Measurements from ENCODE around the gene SUV39H2.
"Not testable (repeated sequence)": the region's sequence is repeated elsewhere in the genome, so short reads cannot be mapped to it uniquely, and the experiment has no call there.

SUV39H2 gene

GRCh38 chr10:14859775-14860174, 18.9 kb upstream of the SUV39H2 start:
- Histone ChIP-seq H2BK120ac (ENCODE audit: low read depth, low read length) (no peak overlapping the region), H3K9ac (ENCODE audit: low read length) (peak overlapping the region; percentile 30), H3K4me1 (ENCODE audit: control insufficient read depth, insufficient read depth, low read depth, low read length) (no peaks in the 10 kb centered on the region), H3K4me3 (ENCODE audit: insufficient read depth in 1 of 2, low read depth in 1 of 2, low read length in 2 of 2) (no peak overlapping the region), H3K14ac (ENCODE audit: low read length in 2 of 2) (no peak overlapping the region), H2AK5ac (ENCODE audit: low read length, severe bottlenecking) (no peak overlapping the region), H4K8ac (ENCODE audit: low read length) (no peak overlapping the region), H3K27ac (ENCODE audit: low read length, poor library complexity, severe bottlenecking) (no peak overlapping the region), H3K9me3 (ENCODE audit: control insufficient read depth, low read length) (no peaks in the 10 kb centered on the region), H2BK12ac (ENCODE audit: low read length in 2 of 2) (no peak overlapping the region), H2BK15ac (ENCODE audit: low read depth, poor library complexity, severe bottlenecking) (no peak overlapping the region), H3K23ac (ENCODE audit: low read length in 2 of 2) (no peak overlapping the region), H3K36me3 (ENCODE audit: control insufficient read depth in 1 of 2, insufficient read depth in 2 of 2, low read depth in 1 of 2, low read length in 2 of 2) (peaks cover 18 to 70% of the 10 kb centered on the region in 2 experiments), H3K4ac (ENCODE audit: low read depth in 1 of 2, low read length in 2 of 2) (no peak overlapping the region), H3K27me3 (ENCODE audit: control insufficient read depth in 1 of 2, insufficient read depth in 1 of 2, low read length in 2 of 2) (no peaks in the 10 kb centered on the region), H3K4me2 (ENCODE audit: low read length, poor library complexity, severe bottlenecking) (no peak overlapping the region), H3K18ac (ENCODE audit: low read depth in 1 of 2, low read length in 2 of 2) (no peak overlapping the region), H2AFZ (ENCODE audit: low read depth, low read length) (no peak overlapping the region), H3K79me1 (replicated peaks; ENCODE audit: low read length, poor library complexity, severe bottlenecking) (peaks cover 9% of the 10 kb centered on the region), H4K91ac (ENCODE audit: low read length) (no peak overlapping the region), H2BK5ac (ENCODE audit: low read depth, low read length, poor library complexity, severe bottlenecking) (no peak overlapping the region)
- DNase-seq, result no peak

DNA sequence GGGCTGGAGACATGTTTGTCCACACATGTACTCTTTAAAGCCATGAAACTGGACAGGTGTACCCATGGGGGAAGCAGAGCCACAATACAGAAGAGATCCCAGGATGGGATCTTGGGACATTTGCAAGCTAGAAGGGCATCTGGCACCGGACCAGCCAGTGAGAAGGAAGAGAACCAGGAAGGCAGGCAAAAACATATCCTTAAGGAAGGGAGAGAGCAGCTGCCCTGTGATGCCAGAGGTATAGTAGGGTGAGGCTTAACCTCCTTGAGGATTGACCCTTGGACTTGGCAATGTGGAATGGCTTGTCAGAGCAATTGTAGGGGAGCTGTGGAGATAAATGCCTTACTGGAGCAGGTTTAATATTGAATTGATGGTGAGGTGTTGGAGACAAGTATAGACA, 17.9 kb upstream of the SUV39H2 start:
- H2BK120ac ChIP-seq (ENCODE audit: low read depth, low read length), result no peak overlapping the region
- no peak overlapping the region for H3K27ac ChIP-seq (ENCODE audit: low read length, poor library complexity, severe bottlenecking)
- H2AFZ ChIP-seq (ENCODE audit: low read depth, low read length), result no peak overlapping the region
- no peak overlapping the region for H3K14ac ChIP-seq (ENCODE audit: low read length in 2 of 2)
- peaks cover 9% of the 10 kb centered on the region for H3K79me1 ChIP-seq (replicated peaks; ENCODE audit: low read length, poor library complexity, severe bottlenecking)
- no peak overlapping the region for H4K8ac ChIP-seq (ENCODE audit: low read length)
- DNase-seq, result no peak
- H4K91ac ChIP-seq (ENCODE audit: low read length), result no peak overlapping the region
- H3K9me3 ChIP-seq (ENCODE audit: control insufficient read depth, low read length), result no peaks in the 10 kb centered on the region
- H3K4me2 ChIP-seq (ENCODE audit: low read length, poor library complexity, severe bottlenecking), result no peak overlapping the region
- no peak overlapping the region for H3K18ac ChIP-seq (ENCODE audit: low read depth in 1 of 2, low read length in 2 of 2)
- no peaks in the 10 kb centered on the region for H3K4me1 ChIP-seq (ENCODE audit: control insufficient read depth, insufficient read depth, low read depth, low read length)
- WGBS, result 93% methylated on average over 1 of the region's 1 CpG
- peaks cover 18 to 65% of the 10 kb centered on the region in 2 experiments for H3K36me3 ChIP-seq (ENCODE audit: control insufficient read depth in 1 of 2, insufficient read depth in 2 of 2, low read depth in 1 of 2, low read length in 2 of 2)
- no peak overlapping the region for H2BK5ac ChIP-seq (ENCODE audit: low read depth, low read length, poor library complexity, severe bottlenecking)
- H2BK12ac ChIP-seq (ENCODE audit: low read length in 2 of 2), result no peak overlapping the region
- H3K23ac ChIP-seq (ENCODE audit: low read length in 2 of 2), result no peak overlapping the region
- no peak overlapping the region for H3K4ac ChIP-seq (ENCODE audit: low read depth in 1 of 2, low read length in 2 of 2)
- H3K27me3 ChIP-seq (ENCODE audit: control insufficient read depth in 1 of 2, insufficient read depth in 1 of 2, low read length in 2 of 2), result no peaks in the 10 kb centered on the region
- no peak overlapping the region for H3K9ac ChIP-seq (ENCODE audit: low read length)
- H2BK15ac ChIP-seq (ENCODE audit: low read depth, poor library complexity, severe bottlenecking), result no peak overlapping the region
- H3K4me3 ChIP-seq (ENCODE audit: insufficient read depth in 1 of 2, low read depth in 1 of 2, low read length in 2 of 2), result no peak overlapping the region
- H2AK5ac ChIP-seq (ENCODE audit: low read length, severe bottlenecking), result no peak overlapping the region

- H3K14ac ChIP-seq (ENCODE audit: low read length in 2 of 2); H3K4me2 ChIP-seq (ENCODE audit: low read length, poor library complexity, severe bottlenecking); H3K4ac ChIP-seq (ENCODE audit: low read depth in 1 of 2, low read length in 2 of 2); H2BK15ac ChIP-seq (ENCODE audit: low read depth, poor library complexity, severe bottlenecking); H4K8ac ChIP-seq (ENCODE audit: low read length); H3K4me3 ChIP-seq (ENCODE audit: insufficient read depth in 1 of 2, low read depth in 1 of 2, low read length in 2 of 2); H2AK5ac ChIP-seq (ENCODE audit: low read length, severe bottlenecking); H3K27ac ChIP-seq (ENCODE audit: low read length, poor library complexity, severe bottlenecking); H4K91ac ChIP-seq (ENCODE audit: low read length); H3K27me3 ChIP-seq (ENCODE audit: control insufficient read depth in 1 of 2, insufficient read depth in 1 of 2, low read length in 2 of 2); H3K23ac ChIP-seq (ENCODE audit: low read length in 2 of 2); H3K9ac ChIP-seq (ENCODE audit: low read length); H3K9me3 ChIP-seq (ENCODE audit: control insufficient read depth, low read length); H2BK5ac ChIP-seq (ENCODE audit: low read depth, low read length, poor library complexity, severe bottlenecking); H3K18ac ChIP-seq (ENCODE audit: low read depth in 1 of 2, low read length in 2 of 2); DNase-seq; H3K79me1 ChIP-seq (replicated peaks; ENCODE audit: low read length, poor library complexity, severe bottlenecking); H2BK12ac ChIP-seq (ENCODE audit: low read length in 2 of 2); H2AFZ ChIP-seq (ENCODE audit: low read depth, low read length); H2BK120ac ChIP-seq (ENCODE audit: low read depth, low read length); H3K4me1 ChIP-seq (ENCODE audit: control insufficient read depth, insufficient read depth, low read depth, low read length): not testable (repeated sequence)
- 89% methylated on average over 4 of the region's 6 CpGs for WGBS
- H3K36me3 ChIP-seq (ENCODE audit: control insufficient read depth in 1 of 2, insufficient read depth in 2 of 2, low read depth in 1 of 2, low read length in 2 of 2), result peaks cover 8 to 67% of the 10 kb centered on the region in 2 experiments
These were observed 14.2 kb upstream of the SUV39H2 start for GRCh38 chr10:14864466-14864865.

GRCh38 chr10:14864871-14865270, 13.8 kb upstream of the SUV39H2 start:
- H2BK5ac ChIP-seq (ENCODE audit: low read depth, low read length, poor library complexity, severe bottlenecking); H2BK12ac ChIP-seq (ENCODE audit: low read length in 2 of 2); H4K8ac ChIP-seq (ENCODE audit: low read length); H2AK5ac ChIP-seq (ENCODE audit: low read length, severe bottlenecking); H3K23ac ChIP-seq (ENCODE audit: low read length in 2 of 2); H2AFZ ChIP-seq (ENCODE audit: low read depth, low read length); H2BK120ac ChIP-seq (ENCODE audit: low read depth, low read length); H4K91ac ChIP-seq (ENCODE audit: low read length); H3K4ac ChIP-seq (ENCODE audit: low read depth in 1 of 2, low read length in 2 of 2); H3K79me1 ChIP-seq (replicated peaks; ENCODE audit: low read length, poor library complexity, severe bottlenecking); H3K4me1 ChIP-seq (ENCODE audit: control insufficient read depth, insufficient read depth, low read depth, low read length); H2BK15ac ChIP-seq (ENCODE audit: low read depth, poor library complexity, severe bottlenecking); H3K14ac ChIP-seq (ENCODE audit: low read length in 2 of 2); DNase-seq; H3K27me3 ChIP-seq (ENCODE audit: control insufficient read depth in 1 of 2, insufficient read depth in 1 of 2, low read length in 2 of 2); H3K4me2 ChIP-seq (ENCODE audit: low read length, poor library complexity, severe bottlenecking); H3K9ac ChIP-seq (ENCODE audit: low read length); H3K4me3 ChIP-seq (ENCODE audit: insufficient read depth in 1 of 2, low read depth in 1 of 2, low read length in 2 of 2); H3K18ac ChIP-seq (ENCODE audit: low read depth in 1 of 2, low read length in 2 of 2); H3K9me3 ChIP-seq (ENCODE audit: control insufficient read depth, low read length); H3K27ac ChIP-seq (ENCODE audit: low read length, poor library complexity, severe bottlenecking): not testable (repeated sequence)
- WGBS, result no CpG with 5 or more reads among the region's 3 CpGs
- H3K36me3 ChIP-seq (ENCODE audit: control insufficient read depth in 1 of 2, insufficient read depth in 2 of 2, low read depth in 1 of 2, low read length in 2 of 2), result peaks cover 8 to 71% of the 10 kb centered on the region in 2 experiments

All from mesenchymal stem cell (in vitro differentiated cells and primary cell).